ENCODE data around the gene ST7L. TPM values are rescaled to one million over a fixed set of nuclear protein-coding genes. Genes with fewer than 3 reads are reported as not detected.
A peak's percentile ranks its signal among the peaks of the same experiment; 100 is the strongest.
"Not testable (repeated sequence)": the region's sequence is repeated elsewhere in the genome, so short reads cannot be mapped to it uniquely, and the experiment has no call there.

The ST7L gene
- total RNA-seq, 4 donors from 2014 or later: 16.5 to 37.1 (median 27.8) TPM

- Histone ChIP-seq H3K36me3 (no peaks in the 10 kb centered on the region), H3K4me1 (no peaks in the 10 kb centered on the region), H3K27me3 (no peaks in the 10 kb centered on the region), H3K27ac (no peak overlapping the region), H3K9me3 (no peaks in the 10 kb centered on the region), H3K4me3 (no peak overlapping the region)
- TF ChIP-seq POLR2A (IDR thresholded peaks at IDR 0.05) (no peak), CTCF (IDR thresholded peaks at IDR 0.05) (no peak)
- no peak for DNase-seq
- intact Hi-C loops (cut with DNase I; ENCODE audit: low total_unique reads): no loop called here
These were observed 9.6 kb upstream of the ST7L start for GRCh38 chr1:112628516-112628915.

- TF ChIP-seq CTCF (IDR thresholded peaks at IDR 0.05) (no peak), POLR2A (IDR thresholded peaks at IDR 0.05) (no peak)
- no peaks in the 10 kb centered on the region for H3K9me3 ChIP-seq
- no peak overlapping the region for H3K27ac ChIP-seq
- H3K4me3 ChIP-seq: no peak overlapping the region
- no peak for DNase-seq
- intact Hi-C loops (cut with DNase I; ENCODE audit: low total_unique reads): no loop called here
- no peaks in the 10 kb centered on the region for H3K27me3 ChIP-seq
- H3K36me3 ChIP-seq: no peaks in the 10 kb centered on the region
- no peaks in the 10 kb centered on the region for H3K4me1 ChIP-seq
These were observed 7.9 kb upstream of the ST7L start for GRCh38 chr1:112626887-112627286.

GRCh38 chr1:112626193-112626592 lies 7.3 kb upstream of the ST7L start:
- intact Hi-C loops (cut with DNase I; ENCODE audit: low total_unique reads): no loop called here
- no peaks in the 10 kb centered on the region for H3K27me3 ChIP-seq
- H3K4me1 ChIP-seq: peaks cover 0 to 6% of the 10 kb centered on the region in 2 donors

GRCh38 chr1:112625696-112626095 lies 6.8 kb upstream of the ST7L start:
- Histone ChIP-seq H3K9me3 (no peaks in the 10 kb centered on the region), H3K27ac (no peak overlapping the region), H3K36me3 (no peaks in the 10 kb centered on the region), H3K4me3 (no peak overlapping the region), H3K27me3 (no peaks in the 10 kb centered on the region), H3K4me1 (peaks cover 0 to 10% of the 10 kb centered on the region in 2 donors)
- DNase-seq: peak in 1 of 2 donors; percentile 25
- TF ChIP-seq POLR2A (IDR thresholded peaks at IDR 0.05) (no peak), CTCF (IDR thresholded peaks at IDR 0.05) (no peak)
- intact Hi-C loops (cut with DNase I; ENCODE audit: low total_unique reads): no loop called here

More at GRCh38 chr1:112626193-112626592, 7.3 kb upstream of the ST7L start:
- no peak for DNase-seq
- H3K27ac ChIP-seq: no peak overlapping the region
- no peaks in the 10 kb centered on the region for H3K9me3 ChIP-seq
- H3K36me3 ChIP-seq: no peaks in the 10 kb centered on the region
- no peak overlapping the region for H3K4me3 ChIP-seq
- TF ChIP-seq POLR2A (IDR thresholded peaks at IDR 0.05): no peak

- DNase-seq: not testable (repeated sequence)
These were observed 5.6 kb upstream of the ST7L start for GRCh38 chr1:112624493-112624892.

GRCh38 chr1:112620377-112620695 lies 1.4 kb upstream of the ST7L start:
- Histone ChIP-seq H3K4me3 (peak overlapping the region; percentile 93 to 95), H3K36me3 (no peaks in the 10 kb centered on the region), H3K27me3 (no peaks in the 10 kb centered on the region), H3K27ac (peak overlapping the region; percentile 96 to 98), H3K9me3 (no peaks in the 10 kb centered on the region), H3K4me1 (peaks cover 0 to 10% of the 10 kb centered on the region in 2 donors)
- DNase-seq: no peak
- no peak for TF ChIP-seq CTCF (IDR thresholded peaks at IDR 0.05)
- no peak for TF ChIP-seq POLR2A (IDR thresholded peaks at IDR 0.05)
- intact Hi-C loops (cut with DNase I; ENCODE audit: low total_unique reads): no loop called here

More at GRCh38 chr1:112624493-112624892, 5.6 kb upstream of the ST7L start:
- H3K4me3 ChIP-seq; H3K27ac ChIP-seq; H3K36me3 ChIP-seq; H3K27me3 ChIP-seq; H3K4me1 ChIP-seq; H3K9me3 ChIP-seq; intact Hi-C loops (cut with DNase I; ENCODE audit: low total_unique reads): not testable (repeated sequence)

All from uterus (tissue), 4 donors.